ENCODE results near the gene CACNA1I.
A peak's percentile ranks its signal among the peaks of the same experiment; 100 is the strongest.

CACNA1I gene

DNA sequence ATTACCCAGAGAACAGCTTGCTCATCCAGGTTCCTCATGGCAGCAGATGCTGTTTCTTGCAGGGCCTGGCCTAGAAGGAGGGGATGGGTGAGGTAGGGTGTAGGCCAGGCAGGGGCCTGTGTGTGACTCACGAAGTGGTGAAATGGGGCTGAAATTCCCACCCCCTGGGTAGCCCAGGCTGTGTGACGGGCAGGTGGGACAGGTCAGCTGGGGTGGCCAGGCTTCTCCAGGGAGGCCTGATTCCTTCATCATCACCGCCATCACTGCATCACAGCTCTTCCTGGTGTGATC, 83.2 kb downstream of the CACNA1I start:
- no peak for DNase-seq

- no peak for DNase-seq
These were observed 83.8 kb downstream of the CACNA1I start for GRCh38 chr22:39654131-39654926.

- no peak for DNase-seq
These were observed 84.5 kb downstream of the CACNA1I start for GRCh38 chr22:39655004-39655579.

GRCh38 chr22:39655831-39656230, 85.3 kb downstream of the CACNA1I start:
- DNase-seq = no peak

GRCh38 chr22:39656495-39657490, 86.2 kb downstream of the CACNA1I start:
- DNase-seq = no peak

- no peak for DNase-seq
These were observed 87.8 kb downstream of the CACNA1I start for GRCh38 chr22:39658367-39658766.

DNA sequence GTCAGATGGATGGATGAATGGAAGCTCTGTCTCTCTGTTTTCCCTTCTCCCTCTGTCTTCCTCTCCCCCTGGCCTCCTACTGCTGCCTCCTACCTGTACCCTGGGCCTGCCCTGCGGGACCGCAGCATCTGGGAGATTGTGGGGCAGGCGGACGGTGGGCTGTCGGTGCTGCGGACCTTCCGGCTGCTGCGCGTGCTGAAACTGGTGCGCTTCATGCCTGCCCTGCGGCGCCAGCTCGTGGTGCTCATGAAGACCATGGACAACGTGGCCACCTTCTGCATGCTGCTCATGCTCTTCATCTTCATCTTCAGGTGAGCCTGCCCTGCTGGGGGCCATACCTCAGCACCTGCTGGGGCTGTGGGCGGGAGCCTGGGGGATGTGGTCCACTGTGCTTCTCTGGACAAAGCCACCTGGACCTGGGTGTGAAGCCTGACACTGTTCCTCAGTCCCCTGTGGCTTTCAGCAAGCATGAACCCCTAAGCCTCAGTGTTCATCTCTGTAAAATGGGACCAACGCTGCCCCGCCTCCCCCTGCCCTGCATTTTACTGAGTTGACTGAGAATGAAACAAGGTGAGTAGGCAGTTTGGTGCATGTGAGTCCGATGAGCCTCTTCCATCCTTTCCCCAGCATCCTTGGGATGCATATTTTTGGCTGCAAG, 88.4 kb downstream of the CACNA1I start:
- no peak for DNase-seq

DNA sequence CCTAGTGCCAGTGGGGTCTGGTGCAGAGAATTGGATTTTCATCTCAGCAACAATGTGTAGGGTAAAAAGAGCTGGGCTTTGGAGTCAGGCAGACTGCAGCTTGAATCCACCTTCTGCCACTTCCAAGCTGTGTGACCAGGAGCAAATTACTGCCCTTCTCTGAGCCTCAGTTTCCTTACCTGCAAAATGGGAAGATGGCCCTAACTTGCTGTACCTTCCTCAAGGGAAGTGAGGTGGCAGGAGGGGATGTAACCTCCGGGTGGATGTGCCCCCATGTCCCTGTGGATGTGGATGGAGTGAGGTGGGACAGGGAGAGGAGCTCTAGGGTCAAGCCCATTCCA, 90.9 kb downstream of the CACNA1I start:
- DNase-seq = no peak

- DNase-seq = peak; percentile 21
These were observed 91.5 kb downstream of the CACNA1I start for GRCh38 chr22:39661842-39662685.

GRCh38 chr22:39662686-39663052, 92.1 kb downstream of the CACNA1I start:
- no peak for DNase-seq

DNA sequence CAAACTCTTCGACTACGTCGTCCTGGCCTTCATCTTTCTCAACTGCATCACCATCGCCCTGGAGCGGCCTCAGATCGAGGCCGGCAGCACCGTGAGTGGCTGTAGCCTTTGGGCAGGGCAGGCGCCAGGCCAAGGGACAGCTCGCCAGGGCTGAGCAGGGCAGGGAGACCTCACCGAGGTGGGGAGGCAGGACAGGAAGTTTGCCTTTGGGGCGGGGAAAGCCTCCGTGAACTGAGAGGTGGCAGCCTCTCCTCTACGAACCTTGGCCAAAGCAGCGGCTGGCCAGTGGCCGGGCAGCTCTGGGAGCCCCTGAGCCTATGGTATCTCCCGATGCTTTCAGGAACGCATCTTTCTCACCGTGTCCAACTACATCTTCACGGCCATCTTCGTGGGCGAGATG, 93.2 kb downstream of the CACNA1I start:
- no peak for DNase-seq

- DNase-seq = no peak
These were observed 94.1 kb downstream of the CACNA1I start for GRCh38 chr22:39664485-39665200.

- no peak for DNase-seq
These were observed 94.7 kb downstream of the CACNA1I start for GRCh38 chr22:39665229-39665628.

- DNase-seq = no peak
These were observed 95.3 kb downstream of the CACNA1I start for GRCh38 chr22:39665661-39666431.

- DNase-seq = no peak
These were observed 95.9 kb downstream of the CACNA1I start for GRCh38 chr22:39666495-39666894.

GRCh38 chr22:39666926-39667325, 96.4 kb downstream of the CACNA1I start:
- DNase-seq = no peak

- no peak for DNase-seq
These were observed 98.9 kb downstream of the CACNA1I start for GRCh38 chr22:39669432-39669831.

DNA sequence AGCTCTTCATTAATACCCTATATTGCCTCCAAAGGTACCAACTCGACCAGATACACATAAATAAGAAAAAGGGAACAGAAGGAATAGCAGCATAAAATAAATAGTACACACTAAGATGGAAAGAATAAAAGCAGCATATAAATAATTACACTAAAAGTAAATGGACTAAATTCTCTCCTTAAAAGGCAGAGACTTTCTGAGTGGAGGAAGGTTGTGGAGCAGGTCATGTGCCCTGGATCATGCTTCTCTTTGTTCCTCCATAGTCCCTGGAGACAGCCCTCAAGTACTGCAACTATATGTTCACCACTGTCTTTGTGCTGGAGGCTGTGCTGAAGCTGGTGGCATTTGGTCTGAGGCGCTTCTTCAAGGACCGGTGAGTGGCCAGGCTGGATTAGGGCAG, 101.4 kb downstream of the CACNA1I start:
- no peak for DNase-seq

GRCh38 chr22:39674536-39674935, 104.0 kb downstream of the CACNA1I start:
- DNase-seq = no peak

- DNase-seq = no peak
These were observed 105.4 kb downstream of the CACNA1I start for GRCh38 chr22:39675947-39676346.

GRCh38 chr22:39677967-39678366, 107.4 kb downstream of the CACNA1I start:
- no peak for DNase-seq

Data from NCI-H510A treated with DMSO at 0.1 percent for 48 hours (cell line).